Trophoblast cell (in vitro differentiated cells and primary cell): Measurements from ENCODE around the gene MOV10.
A peak's percentile ranks its signal among the peaks of the same experiment; 100 is the strongest.

Source experiments
- DNase-seq, 2 donors: peaks; one replicate each; pipeline ENCODE4 v3.0.0-alpha.2; 2016
- H2AFZ ChIP-seq: 2 replicates; pipeline ENCODE4 v1.6.1; 2013; ENCODE audit warnings: low read length, moderate library complexity, mild to moderate bottlenecking; ENCODE audit not compliant: insufficient read depth, poor library complexity
- H2AK5ac ChIP-seq: 2 replicates; pipeline ENCODE4 v1.6.1; 2013; ENCODE audit warnings: mild to moderate bottlenecking, low read length
- H2BK120ac ChIP-seq: 2 replicates; pipeline ENCODE4 v1.6.1; 2013; ENCODE audit warnings: low read length, mild to moderate bottlenecking, moderate library complexity; ENCODE audit not compliant: insufficient read depth, poor library complexity
- H2BK12ac ChIP-seq: 2 replicates; pipeline ENCODE4 v1.6.1; 2013; ENCODE audit warnings: mild to moderate bottlenecking, low read length, moderate library complexity
- H2BK5ac ChIP-seq: 2 replicates; pipeline ENCODE4 v1.6.1; 2013; ENCODE audit warnings: low read length, low read depth, moderate library complexity, mild to moderate bottlenecking; ENCODE audit not compliant: poor library complexity
- H3K14ac ChIP-seq: 2 replicates; pipeline ENCODE4 v1.6.1; 2013; ENCODE audit warnings: mild to moderate bottlenecking, low read length
- H3K18ac ChIP-seq: 2 replicates; pipeline ENCODE4 v1.6.1; 2013; ENCODE audit warnings: mild to moderate bottlenecking, low read length
- H3K23ac ChIP-seq: 2 replicates; pipeline ENCODE4 v1.6.1; 2013; ENCODE audit warnings: low read length
- H3K27ac ChIP-seq: 2 replicates; pipeline ENCODE4 v1.5.1; 2013; ENCODE audit warnings: low read depth, mild to moderate bottlenecking, inconsistent platforms, low read length, moderate library complexity
- H3K27me3 ChIP-seq: 2 replicates; pipeline ENCODE4 v1.6.1; 2013; ENCODE audit warnings: inconsistent platforms, mild to moderate bottlenecking, low read length, moderate library complexity; ENCODE audit not compliant: insufficient read depth
- H3K36me3 ChIP-seq, 2 experiments: 1 replicate in 1 of 2; 2 replicates in 1 of 2; pipeline ENCODE4 v1.6.1; 2013; ENCODE audit warnings: low read length in 2 of 2, mild to moderate bottlenecking in 2 of 2, moderate library complexity in 1 of 2; ENCODE audit not compliant: insufficient read depth in 2 of 2, control insufficient read depth in 1 of 2
- H3K4ac ChIP-seq: 2 replicates; pipeline ENCODE4 v1.6.1; 2013; ENCODE audit warnings: low read depth, mild to moderate bottlenecking, low read length, moderate library complexity
- H3K4me1 ChIP-seq, 2 experiments: 1 replicate in 1 of 2; 2 replicates in 1 of 2; pipeline ENCODE4 v1.6.1; 2013; ENCODE audit warnings: low read length in 2 of 2, mild to moderate bottlenecking in 2 of 2, moderate library complexity in 1 of 2; ENCODE audit not compliant: insufficient read depth in 2 of 2, control insufficient read depth in 1 of 2
- H3K4me2 ChIP-seq: 2 replicates; pipeline ENCODE4 v1.6.1; 2013; ENCODE audit warnings: inconsistent platforms, mild to moderate bottlenecking, low read length, moderate library complexity
- H3K4me3 ChIP-seq: 2 replicates; pipeline ENCODE4 v1.5.1; 2013; ENCODE audit warnings: mild to moderate bottlenecking, low read depth, low read length, inconsistent platforms
- H3K79me1 ChIP-seq: one replicate; pipeline ENCODE4 v1.6.1; 2013; ENCODE audit warnings: low read length
- H3K79me2 ChIP-seq: 2 replicates; pipeline ENCODE4 v1.6.1; 2013; ENCODE audit warnings: low read length, mild to moderate bottlenecking; ENCODE audit not compliant: control insufficient read depth, insufficient read depth, poor library complexity
- H3K9ac ChIP-seq: 2 replicates; pipeline ENCODE4 v1.6.1; 2013; ENCODE audit warnings: mild to moderate bottlenecking, low read length
- H3K9me3 ChIP-seq: 2 replicates; pipeline ENCODE4 v1.6.1; 2013; ENCODE audit warnings: low read depth, mild to moderate bottlenecking, control low read depth, inconsistent platforms, low read length; ENCODE audit not compliant: insufficient read depth
- H4K12ac ChIP-seq: 2 replicates; pipeline ENCODE4 v1.6.1; 2013; ENCODE audit warnings: low read depth, mild to moderate bottlenecking, low read length, moderate library complexity
- H4K8ac ChIP-seq: 2 replicates; pipeline ENCODE4 v1.6.1; 2013; ENCODE audit warnings: low read depth, mild to moderate bottlenecking, low read length, moderate library complexity
- H4K91ac ChIP-seq: one replicate; pipeline ENCODE4 v1.6.1; 2013; ENCODE audit warnings: low read depth, mild to moderate bottlenecking, low read length, moderate library complexity
- WGBS: extraction: QIAGEN DNeasy Blood & Tissue Kit; methylation state at CpG from one replicate; pipeline ENCODE4 v1.1.7; 2013; ENCODE audit warnings: missing lambda C conversion rate; ENCODE audit not compliant: insufficient read length, insufficient coverage; ENCODE audit errors: extremely low coverage; 5-methylcytosine and 5-hydroxymethylcytosine counted together

The MOV10 gene

DNA sequence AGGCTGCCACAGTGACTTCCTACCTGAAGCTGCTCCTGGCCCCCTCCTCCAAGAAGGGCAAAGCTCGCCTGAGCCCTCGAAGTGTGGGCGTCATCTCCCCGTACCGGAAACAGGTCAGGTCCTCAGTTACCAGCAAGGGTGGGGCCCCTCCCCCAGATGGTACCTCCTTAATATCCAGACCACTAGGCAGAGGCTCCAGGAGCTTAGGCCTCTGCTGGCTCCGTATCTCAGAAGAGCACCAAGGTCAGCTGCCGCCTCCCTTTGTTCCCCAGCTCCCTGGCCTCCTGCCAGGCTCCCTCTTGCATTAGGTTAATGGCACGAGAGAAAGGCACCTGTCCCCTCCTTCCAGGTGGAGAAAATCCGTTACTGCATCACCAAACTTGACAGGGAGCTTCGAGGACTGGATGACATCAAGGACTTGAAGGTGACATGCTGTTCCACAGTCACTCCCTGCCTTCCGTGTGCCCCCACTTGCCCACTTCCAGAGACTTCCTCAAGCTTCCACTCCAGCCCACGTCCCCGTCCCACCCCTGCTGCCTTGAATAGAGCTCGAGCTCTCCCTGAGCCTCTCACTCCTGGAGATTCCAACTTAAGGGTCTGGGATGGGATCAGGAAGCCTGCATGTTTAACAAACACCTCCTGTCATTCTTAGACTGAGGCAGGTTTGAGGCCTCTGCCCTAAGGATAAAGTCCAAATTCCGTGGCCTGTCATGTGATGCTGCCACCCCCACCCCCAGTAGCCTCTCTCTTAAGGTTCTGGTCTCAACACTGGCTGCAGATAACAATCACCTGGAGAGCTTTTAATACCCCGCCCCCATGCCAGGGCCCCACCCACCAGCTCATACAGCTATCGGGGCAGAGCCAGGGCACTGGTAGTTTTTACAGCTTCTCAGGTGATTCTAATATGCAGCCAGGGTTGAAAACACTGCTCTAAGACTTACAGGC lies 24.2 kb downstream of the MOV10 start:
- peak; percentile 47 to 56 for DNase-seq
- H3K14ac ChIP-seq = peak overlapping the region; percentile 13
- H2AK5ac ChIP-seq = peak overlapping the region; percentile 20
- no peaks in the 10 kb centered on the region for H3K27me3 ChIP-seq
- peaks cover 13% of the 10 kb centered on the region for H3K79me1 ChIP-seq
- H3K4me2 ChIP-seq = peak overlapping the region; percentile 37
- peaks cover 4% of the 10 kb centered on the region for H3K79me2 ChIP-seq
- H3K9me3 ChIP-seq = no peaks in the 10 kb centered on the region
- no peak overlapping the region for H3K4me3 ChIP-seq
- no peak overlapping the region for H2BK5ac ChIP-seq
- peaks cover 68 to 79% of the 10 kb centered on the region in 2 experiments for H3K36me3 ChIP-seq
- WGBS = no CpG with 5 or more reads among the region's 17 CpGs
- no peak overlapping the region for H4K91ac ChIP-seq
- H2BK12ac ChIP-seq = no peak overlapping the region
- H3K23ac ChIP-seq = no peak overlapping the region
- peak overlapping the region; percentile 16 for H3K18ac ChIP-seq
- H3K4me1 ChIP-seq = peaks cover 39 to 40% of the 10 kb centered on the region in 2 experiments
- H4K12ac ChIP-seq = no peak overlapping the region
- peak overlapping the region; percentile 81 for H3K27ac ChIP-seq
- no peak overlapping the region for H4K8ac ChIP-seq
- no peak overlapping the region for H2BK120ac ChIP-seq
- H3K9ac ChIP-seq = peak overlapping the region; percentile 18
- H2AFZ ChIP-seq = no peak overlapping the region
- no peak overlapping the region for H3K4ac ChIP-seq

DNA sequence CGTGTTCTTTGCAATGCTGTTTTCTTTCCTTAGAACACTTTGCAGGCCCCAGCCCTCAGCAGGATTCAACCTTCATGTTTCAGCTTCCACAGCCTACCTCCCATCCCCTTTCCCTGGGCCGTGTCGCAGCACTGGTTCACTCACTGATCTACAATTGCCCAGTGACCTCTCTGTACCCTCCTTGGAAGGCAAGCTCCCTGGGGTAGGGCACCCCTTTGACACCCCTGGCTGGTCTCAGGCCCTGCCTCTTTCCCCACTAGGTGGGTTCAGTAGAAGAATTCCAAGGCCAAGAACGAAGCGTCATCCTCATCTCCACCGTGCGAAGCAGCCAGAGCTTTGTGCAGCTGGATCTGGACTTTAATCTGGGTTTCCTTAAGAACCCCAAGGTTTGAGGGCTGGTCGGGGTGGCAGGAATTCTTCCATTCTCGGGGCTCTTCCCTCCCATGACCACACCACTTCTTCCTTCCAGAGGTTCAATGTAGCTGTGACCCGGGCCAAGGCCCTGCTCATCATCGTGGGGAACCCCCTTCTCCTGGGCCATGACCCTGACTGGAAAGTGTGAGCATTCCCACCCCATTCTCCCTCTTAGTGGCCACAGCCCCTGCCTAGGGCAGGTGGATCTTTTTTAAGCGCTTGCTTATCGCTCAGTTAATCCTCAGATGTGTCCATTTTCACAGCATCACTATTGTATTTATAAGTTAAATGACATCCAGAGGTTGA lies 25.1 kb downstream of the MOV10 start:
- peak overlapping the region; percentile 5 for H2BK12ac ChIP-seq
- H3K14ac ChIP-seq = no peak overlapping the region
- H3K23ac ChIP-seq = no peak overlapping the region
- peaks cover 11% of the 10 kb centered on the region for H3K79me2 ChIP-seq
- no peak overlapping the region for H2BK120ac ChIP-seq
- H3K36me3 ChIP-seq = peaks cover 62 to 75% of the 10 kb centered on the region in 2 experiments
- H4K12ac ChIP-seq = no peak overlapping the region
- peak overlapping the region; percentile 21 for H2BK5ac ChIP-seq
- H3K9me3 ChIP-seq = no peaks in the 10 kb centered on the region
- H3K4me3 ChIP-seq = no peak overlapping the region
- peak overlapping the region; percentile 49 for H3K18ac ChIP-seq
- H3K9ac ChIP-seq = no peak overlapping the region
- H3K4me1 ChIP-seq = peaks cover 44 to 48% of the 10 kb centered on the region in 2 experiments
- no CpG with 5 or more reads among the region's 13 CpGs for WGBS
- H4K8ac ChIP-seq = no peak overlapping the region
- DNase-seq = no peak
- H3K27ac ChIP-seq = peak overlapping the region; percentile 81
- peaks cover 14% of the 10 kb centered on the region for H3K79me1 ChIP-seq
- H3K4me2 ChIP-seq = no peak overlapping the region
- no peaks in the 10 kb centered on the region for H3K27me3 ChIP-seq
- H3K4ac ChIP-seq = no peak overlapping the region
- H4K91ac ChIP-seq = peak overlapping the region; percentile 25
- H2AFZ ChIP-seq = no peak overlapping the region
- peak overlapping the region; percentile 23 for H2AK5ac ChIP-seq

DNA sequence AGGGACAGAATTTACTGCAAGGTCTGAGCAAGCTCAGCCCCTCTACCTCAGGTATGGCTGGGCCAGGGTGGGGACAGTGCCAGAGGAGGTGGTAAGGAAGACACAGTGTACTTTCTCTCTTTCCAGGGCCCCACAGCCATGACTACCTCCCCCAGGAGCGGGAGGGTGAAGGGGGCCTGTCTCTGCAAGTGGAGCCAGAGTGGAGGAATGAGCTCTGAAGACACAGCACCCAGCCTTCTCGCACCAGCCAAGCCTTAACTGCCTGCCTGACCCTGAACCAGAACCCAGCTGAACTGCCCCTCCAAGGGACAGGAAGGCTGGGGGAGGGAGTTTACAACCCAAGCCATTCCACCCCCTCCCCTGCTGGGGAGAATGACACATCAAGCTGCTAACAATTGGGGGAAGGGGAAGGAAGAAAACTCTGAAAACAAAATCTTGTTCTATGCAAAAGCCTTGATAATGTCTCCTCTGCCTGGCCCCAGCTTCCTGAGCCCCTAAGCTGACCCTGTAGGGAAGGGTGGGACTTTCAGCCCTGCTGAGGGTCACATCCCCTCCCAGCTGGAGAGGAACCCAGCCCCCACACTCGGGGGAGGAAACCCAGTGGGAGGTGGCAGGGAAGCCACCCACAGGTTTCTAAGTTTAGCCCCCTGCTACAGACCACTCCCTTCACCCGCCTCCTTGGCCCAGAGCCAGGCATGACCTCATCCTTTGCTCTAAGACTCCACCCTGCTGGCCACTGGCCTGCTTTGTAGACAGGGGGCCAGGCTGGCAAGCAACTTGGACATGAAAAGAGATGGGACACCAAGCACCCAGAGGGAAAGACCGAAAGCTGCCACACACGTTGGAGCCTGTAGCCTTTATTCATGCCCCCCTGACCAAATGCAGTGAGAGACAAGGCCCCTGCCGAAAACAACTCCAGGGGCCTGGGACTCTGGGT lies 26.1 kb downstream of the MOV10 start:
- H3K4me2 ChIP-seq = peak overlapping the region; percentile 34
- H3K27ac ChIP-seq = peak overlapping the region; percentile 81
- peaks cover 54 to 66% of the 10 kb centered on the region in 2 experiments for H3K36me3 ChIP-seq
- H4K8ac ChIP-seq = no peak overlapping the region
- peak overlapping the region; percentile 2 for H3K14ac ChIP-seq
- peaks cover 47 to 52% of the 10 kb centered on the region in 2 experiments for H3K4me1 ChIP-seq
- no peak overlapping the region for H2AFZ ChIP-seq
- H3K27me3 ChIP-seq = no peaks in the 10 kb centered on the region
- peak overlapping the region; percentile 19 for H3K9ac ChIP-seq
- no peak overlapping the region for H3K4ac ChIP-seq
- no peak overlapping the region for H4K12ac ChIP-seq
- peaks cover 18% of the 10 kb centered on the region for H3K79me1 ChIP-seq
- H3K79me2 ChIP-seq = peaks cover 13% of the 10 kb centered on the region
- DNase-seq = peak; percentile 62
- H2AK5ac ChIP-seq = peak overlapping the region; percentile 0
- H3K23ac ChIP-seq = no peak overlapping the region
- WGBS = no CpG with 5 or more reads among the region's 7 CpGs
- H3K18ac ChIP-seq = peak overlapping the region; percentile 53
- no peak overlapping the region for H3K4me3 ChIP-seq
- peak overlapping the region; percentile 50 for H2BK5ac ChIP-seq
- peak overlapping the region; percentile 7 for H2BK12ac ChIP-seq
- H4K91ac ChIP-seq = peak overlapping the region; percentile 20
- peak overlapping the region; percentile 29 for H2BK120ac ChIP-seq
- no peaks in the 10 kb centered on the region for H3K9me3 ChIP-seq
